Aorta (tissue), 5 donors: ENCODE results near the gene PI4KA. TPM values are rescaled to one million over a fixed set of nuclear protein-coding genes. Genes with fewer than 3 reads are reported as not detected.
"Not testable (repeated sequence)": the region's sequence is repeated elsewhere in the genome, so short reads cannot be mapped to it uniquely, and the experiment has no call there.

Experiments used
- ATAC-seq: fragments of 200-7000 bp; cut with Tn5 transposase; one replicate; pipeline ENCODE4 v1.9.1; 2022; ENCODE audit warnings: moderate library complexity; ENCODE audit not compliant: low FRiP score
- DNase-seq, 2 donors: peaks; one replicate each; pipeline ENCODE4 v3.0.0-alpha.2; 2020
- H3K27ac ChIP-seq, 2 donors: one replicate each; pipeline ENCODE4 v1.5.1; 2013; ENCODE audit warnings: low read length in 2 of 2, mild to moderate bottlenecking in 2 of 2, moderate library complexity in 2 of 2, control low read depth in 1 of 2, inconsistent platforms in 1 of 2, low read depth in 1 of 2
- H3K27me3 ChIP-seq, 2 donors: one replicate each; pipeline ENCODE4 v1.6.1; 2013; ENCODE audit warnings: control low read depth in 1 of 2, low read length in 1 of 2, mild to moderate bottlenecking in 1 of 2, moderate library complexity in 1 of 2; ENCODE audit not compliant: insufficient read depth in 2 of 2, control insufficient read depth in 1 of 2
- H3K36me3 ChIP-seq, 2 donors: one replicate each; pipeline ENCODE4 v1.6.1; 2013; ENCODE audit warnings: control low read depth in 1 of 2, low read length in 1 of 2, mild to moderate bottlenecking in 1 of 2; ENCODE audit not compliant: insufficient read depth in 2 of 2, control insufficient read depth in 1 of 2
- H3K4me1 ChIP-seq, 2 donors: one replicate each; pipeline ENCODE4 v1.6.1; 2013; ENCODE audit warnings: low read length in 2 of 2, control low read depth in 1 of 2, mild to moderate bottlenecking in 1 of 2, moderate library complexity in 1 of 2; ENCODE audit not compliant: insufficient read depth in 2 of 2, control insufficient read depth in 1 of 2
- H3K4me3 ChIP-seq, 2 donors: one replicate each; pipeline ENCODE4 v1.5.1; 2013; ENCODE audit warnings: low read length in 2 of 2, control low read depth in 1 of 2, mild to moderate bottlenecking in 1 of 2
- H3K9me3 ChIP-seq: one replicate; pipeline ENCODE4 v1.6.1; 2013; ENCODE audit warnings: mild to moderate bottlenecking, low read length; ENCODE audit not compliant: control insufficient read depth
- WGBS, 2 donors: extraction: QIAGEN DNeasy Blood & Tissue Kit; methylation state at CpG; one replicate each; pipeline ENCODE4 v1.1.7; 2013; 5-methylcytosine and 5-hydroxymethylcytosine counted together
- intact Hi-C, 2 donors: fragments of 100-400 bp; cut with DNase I; formaldehyde crosslinking; loops; one replicate each; pipeline versions ENCODE4 v1.14.2 to v1.15.0; 2022
- long read RNA-seq, 2 donors: library from polyadenylated mRNA; unstranded; transcript quantifications; one replicate each; pipeline ENCODE4 v2.0.0, GENCODE V29; 2020 to 2021
- polyA plus RNA-seq, 2 donors: library from polyadenylated mRNA; stranded (reverse); fragments of 200-250 nt; gene quantifications; one replicate each; pipeline ENCODE4 v1.2.3, GENCODE V29; 2013
- total RNA-seq, 2 donors: library from RNA; stranded (reverse); fragmentation: NEBNext Ultra II Directional; extraction: Animal tissue kit (Norgen Biotek cat#: 25700); gene quantifications; one replicate each; pipeline ENCODE4 v1.2.1, GENCODE V29; 2021
- donor health status: healthy with polysubstance abuse.
- donor health status: Bipolar disorder and iron deficiency.
- donor health status: DM: no; HTN: no; CAD: no.
- donor health status: DM: no; HTN: no; CAD: no.
- donor health status: DM: yes; HTN: yes; CAD: no.

The PI4KA gene
- total RNA-seq (100 to 1,000 TPM in 1 of 2 donors, 10 to 100 TPM in 1; 88.6 to 107 TPM), polyA plus RNA-seq (10 to 100 TPM; 21.9 to 61.0 TPM)
- long read RNA-seq, donor 1, partial matches to known transcripts: 63 of 90 reads
- long read RNA-seq, donor 1, other reads (novel, unspliced or antisense): 23 of 90 reads
- long read RNA-seq, donor 2, partial matches to known transcripts: 44 of 64 reads
- long read RNA-seq, donor 2, other reads (novel, unspliced or antisense): 18 of 64 reads

GRCh38 chr22:20858615-20859416 is at the start of gene PI4KA, which contains the start of gene SNAP29:
PI4KA (minus strand) TSS chr22:20858811; CDS start chr22:20858725, 86 bp downstream.
SNAP29 (plus strand) TSS chr22:20859007; CDS start chr22:20859111, 104 bp downstream.
- peak; percentile 99 to 100 for DNase-seq
- H3K36me3 ChIP-seq: no peaks in the 10 kb centered on the region
- H3K27ac ChIP-seq: peak within 1 kb of the TSS in 1 of 2 donors; percentile 60
- ATAC-seq: peak; percentile 99
- H3K27me3 ChIP-seq: no peaks in the 10 kb centered on the region
- WGBS, 2 donors: 0 to 1% methylated on average over 93 to 100 of the region's 100 CpGs
- H3K4me1 ChIP-seq: peaks cover 0 to 2% of the 10 kb centered on the region in 2 donors
- peak within 1 kb of the TSS; percentile 62 to 79 for H3K4me3 ChIP-seq
- intact Hi-C loops: no loop called here
- H3K9me3 ChIP-seq: no peaks in the 10 kb centered on the region

- no peak overlapping the region for H3K4me3 ChIP-seq
- intact Hi-C loops: no loop called here
- no peaks in the 10 kb centered on the region for H3K4me1 ChIP-seq
- H3K36me3 ChIP-seq: no peaks in the 10 kb centered on the region
- H3K27ac ChIP-seq: no peak overlapping the region
- no peaks in the 10 kb centered on the region for H3K9me3 ChIP-seq
- DNase-seq (no peak), ATAC-seq (no peak)
- WGBS, 2 donors: 74 to 76% methylated on average over 3 of the region's 3 CpGs
- no peaks in the 10 kb centered on the region for H3K27me3 ChIP-seq
Measured at GRCh38 chr22:20906387-20906767, 47.8 kb upstream of the PI4KA start.

DNA sequence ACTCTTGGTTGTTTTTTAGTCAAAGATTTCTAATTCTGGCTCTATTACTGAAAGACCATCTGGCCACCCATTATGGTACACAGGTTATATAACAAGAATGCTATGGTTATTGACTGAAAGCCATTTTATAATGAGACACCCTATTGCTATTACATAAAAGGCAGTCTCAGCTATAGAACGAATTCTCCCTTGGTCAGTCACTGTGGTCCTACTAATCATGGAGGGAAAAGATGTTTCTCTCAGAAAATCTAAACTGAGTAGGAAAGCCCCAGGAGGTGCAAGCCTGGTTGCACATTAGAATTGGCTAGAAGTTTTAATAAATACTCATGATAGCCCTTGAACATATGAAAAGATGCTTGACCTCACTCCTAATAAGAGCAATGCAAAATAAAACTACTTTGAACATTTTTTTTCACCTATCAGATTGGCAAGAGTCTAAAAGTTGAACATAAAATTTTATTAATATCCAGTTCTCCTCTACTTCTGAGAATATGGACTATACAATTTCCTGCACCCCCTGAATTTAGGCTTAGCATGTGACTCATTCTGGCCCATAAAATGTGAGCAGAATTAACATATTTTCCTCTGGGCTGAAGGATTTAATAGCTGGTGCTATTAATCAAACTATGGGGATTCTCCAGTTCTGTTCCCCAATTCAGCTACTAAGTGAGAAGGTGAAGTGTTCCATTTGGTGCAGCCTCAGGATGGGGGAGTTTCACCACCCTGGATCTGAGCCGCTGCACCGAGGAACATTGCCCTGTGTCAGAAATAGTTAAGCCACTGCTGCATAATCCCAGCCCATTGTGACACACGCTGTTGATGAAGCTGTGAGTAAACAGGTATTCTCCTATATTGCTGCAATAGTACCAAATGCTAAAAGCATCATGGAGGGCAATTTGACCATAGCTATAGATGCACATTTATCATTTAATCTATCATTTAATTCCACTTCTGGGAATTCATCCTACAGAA is 47.1 kb upstream of the PI4KA start:
- H3K4me3 ChIP-seq: no peak overlapping the region
- DNase-seq: peak in 1 of 2 donors; percentile 1
- no peaks in the 10 kb centered on the region for H3K36me3 ChIP-seq
- no peaks in the 10 kb centered on the region for H3K9me3 ChIP-seq
- ATAC-seq: no peak
- intact Hi-C loops: no loop called here
- H3K27ac ChIP-seq: no peak overlapping the region
- no peaks in the 10 kb centered on the region for H3K27me3 ChIP-seq
- no peaks in the 10 kb centered on the region for H3K4me1 ChIP-seq
- 61 to 63% methylated on average over 4 of the region's 4 CpGs for WGBS, 2 donors

DNA sequence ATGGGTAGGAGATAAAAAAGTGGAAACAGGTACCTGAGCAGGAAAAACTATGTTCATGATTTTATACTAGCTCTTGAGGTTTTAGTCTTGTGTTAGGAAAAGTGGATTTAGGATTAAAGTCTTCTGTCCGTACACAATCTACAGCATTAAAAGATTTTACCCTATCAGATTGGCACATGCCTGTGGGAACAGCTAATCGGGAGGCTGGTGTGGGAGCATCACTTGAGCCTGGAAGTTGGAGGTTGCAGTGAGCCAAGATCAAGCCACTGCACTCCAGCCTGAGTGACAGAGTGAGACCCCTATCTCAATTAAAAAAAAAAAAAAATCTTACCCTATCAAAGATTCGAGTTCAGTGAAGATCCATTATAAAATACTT is 46.4 kb upstream of the PI4KA start:
- H3K9me3 ChIP-seq: no peaks in the 10 kb centered on the region
- intact Hi-C loops: no loop called here
- H3K27ac ChIP-seq: no peak overlapping the region
- H3K36me3 ChIP-seq: no peaks in the 10 kb centered on the region
- peak in 1 of 2 donors; percentile 10 for DNase-seq
- no peaks in the 10 kb centered on the region for H3K4me1 ChIP-seq
- 72 to 73% methylated on average over 3 of the region's 3 CpGs for WGBS, 2 donors
- H3K4me3 ChIP-seq: no peak overlapping the region
- no peaks in the 10 kb centered on the region for H3K27me3 ChIP-seq
- ATAC-seq: no peak

- peak in 1 of 2 donors; percentile 30 for DNase-seq
- H3K9me3 ChIP-seq: no peaks in the 10 kb centered on the region
- no peaks in the 10 kb centered on the region for H3K4me1 ChIP-seq
- H3K27me3 ChIP-seq: no peaks in the 10 kb centered on the region
- ATAC-seq: peak; percentile 41
- WGBS, 2 donors: 88 to 89% methylated on average over 7 of the region's 7 CpGs
- no peak overlapping the region for H3K27ac ChIP-seq
- no peak overlapping the region for H3K4me3 ChIP-seq
- intact Hi-C loops: no loop called here
- no peaks in the 10 kb centered on the region for H3K36me3 ChIP-seq
Measured at GRCh38 chr22:20904008-20904979, 45.7 kb upstream of the PI4KA start.

DNA sequence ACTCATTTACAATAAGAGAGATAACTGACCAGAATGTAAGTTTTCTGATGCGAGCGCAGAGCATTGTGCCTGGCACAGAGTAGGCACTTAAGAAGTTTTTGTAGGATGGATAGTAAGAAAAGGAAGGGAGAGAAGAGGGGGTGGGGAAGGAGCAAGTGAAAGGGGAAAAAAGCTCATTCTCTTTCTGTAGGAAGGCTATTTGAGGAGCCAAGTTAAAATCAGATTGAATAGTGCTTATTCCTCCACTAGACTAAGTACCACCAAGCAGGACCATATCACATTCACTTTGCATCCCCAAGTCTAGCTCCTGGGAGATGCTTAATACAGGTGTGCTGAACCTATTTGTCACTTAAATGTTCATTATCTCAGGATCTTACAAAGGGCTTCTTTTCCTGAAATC is 44.5 kb upstream of the PI4KA start:
- H3K4me1 ChIP-seq: no peaks in the 10 kb centered on the region
- ATAC-seq: no peak
- no peaks in the 10 kb centered on the region for H3K9me3 ChIP-seq
- no peak overlapping the region for H3K4me3 ChIP-seq
- 97 to 98% methylated on average over 2 of the region's 2 CpGs for WGBS, 2 donors
- H3K27ac ChIP-seq: no peak overlapping the region
- DNase-seq: no peak
- intact Hi-C loops: no loop called here
- H3K36me3 ChIP-seq: no peaks in the 10 kb centered on the region
- H3K27me3 ChIP-seq: no peaks in the 10 kb centered on the region

DNA sequence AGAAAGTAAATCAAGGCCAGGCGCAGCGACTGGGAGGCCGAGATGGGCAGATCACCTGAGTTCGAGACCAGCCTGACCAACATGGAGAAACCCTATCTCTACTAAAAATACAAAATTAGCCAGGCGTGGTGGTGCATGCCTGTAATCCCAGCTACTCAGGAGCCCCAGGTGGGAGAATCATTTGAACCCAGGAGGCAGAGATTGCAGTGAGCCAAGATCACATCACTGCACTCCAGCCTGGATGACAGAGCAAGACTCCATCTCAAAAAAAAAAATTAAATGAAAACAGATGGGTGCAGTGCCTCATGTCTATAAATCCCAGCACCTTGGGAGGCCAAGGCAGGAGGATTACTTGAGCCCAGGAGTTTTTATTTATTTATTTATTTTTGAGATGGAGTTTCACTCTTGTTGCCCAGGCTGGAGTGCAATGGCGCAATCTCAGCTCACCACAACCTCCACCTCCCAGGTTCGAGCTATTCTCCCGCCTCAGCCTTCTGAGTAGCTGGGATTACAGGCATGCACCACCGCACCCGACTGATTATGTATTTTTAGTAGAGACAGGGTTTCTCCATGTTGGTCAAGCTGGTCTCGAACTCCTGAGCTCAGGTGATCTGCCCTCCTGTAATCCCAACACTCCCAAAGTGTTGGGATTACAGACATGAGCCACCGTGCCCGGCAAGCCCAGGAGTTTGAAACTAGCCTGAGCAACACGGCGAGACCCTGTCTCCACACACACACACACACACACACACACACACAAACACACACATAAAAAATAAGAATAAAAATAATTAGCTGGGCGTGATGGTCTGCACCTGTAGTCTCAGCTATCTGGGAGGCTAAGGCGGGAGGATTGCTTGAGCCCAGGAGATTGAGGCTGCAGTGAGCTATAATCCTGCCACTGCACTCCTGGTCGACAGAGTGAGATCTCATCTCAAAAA is 42.8 kb upstream of the PI4KA start:
- DNase-seq: peak in 1 of 2 donors; percentile 37
- H3K36me3 ChIP-seq, intact Hi-C loops, H3K4me3 ChIP-seq, H3K9me3 ChIP-seq, H3K4me1 ChIP-seq, H3K27ac ChIP-seq, ATAC-seq, H3K27me3 ChIP-seq: not testable (repeated sequence)
- WGBS, 2 donors: 88 to 93% methylated on average over 18 of the region's 18 CpGs
